Chondrocyte (in vitro differentiated cells): Measurements from ENCODE around the gene SLC30A7. TPM values are rescaled to one million over a fixed set of nuclear protein-coding genes. Genes with fewer than 3 reads are reported as not detected.
A peak's percentile ranks its signal among the peaks of the same experiment; 100 is the strongest.

Source experiments
- DNase-seq: peaks from one replicate; pipeline ENCODE4 v3.0.0; 2021; ENCODE audit warnings: mixed read lengths, low spot score
- H3K27ac Mint-ChIP-seq: one replicate; pipeline ENCODE4 v1.8.0; 2021; ENCODE audit warnings: mild to moderate bottlenecking, moderate library complexity, mixed read lengths; ENCODE audit not compliant: unreplicated experiment
- H3K27me3 Mint-ChIP-seq: 2 replicates; pipeline ENCODE4 v1.8.0; 2021; ENCODE audit warnings: low read depth, mixed read lengths
- H3K36me3 Mint-ChIP-seq: 2 replicates; pipeline ENCODE4 v1.8.0; 2021; ENCODE audit warnings: low read depth, mixed read lengths
- H3K4me1 Mint-ChIP-seq: 2 replicates; pipeline ENCODE4 v1.8.0; 2021; ENCODE audit warnings: low read depth, mild to moderate bottlenecking, mixed read lengths
- H3K4me3 Mint-ChIP-seq: one replicate; pipeline ENCODE4 v1.8.0; 2021; ENCODE audit warnings: mild to moderate bottlenecking, moderate library complexity, mixed read lengths; ENCODE audit not compliant: unreplicated experiment
- H3K9me3 Mint-ChIP-seq: 2 replicates; pipeline ENCODE4 v1.8.0; 2021; ENCODE audit warnings: low read depth, mixed read lengths
- CTCF ChIP-seq: fragments of 200-600 bp; sonication (generic); IDR thresholded peaks from 2 replicates; pipeline ENCODE4 v1.5.0; 2021; ENCODE audit warnings: antibody characterized with exemption, mild to moderate bottlenecking, moderate library complexity
- total RNA-seq: library from RNA; stranded (reverse); gene quantifications from 3 replicates; pipeline ENCODE4 v1.2.1, GENCODE V29; 2021

The SLC30A7 gene
- total RNA-seq, 1 donor from 2014 or later = 46.1 TPM

- peaks cover 9% of the 10 kb centered on the region for H3K4me1 Mint-ChIP-seq
- H3K27me3 Mint-ChIP-seq = no peaks in the 10 kb centered on the region
- no peak overlapping the region for H3K27ac Mint-ChIP-seq
- peaks cover 22% of the 10 kb centered on the region for H3K36me3 Mint-ChIP-seq
- TF ChIP-seq CTCF = no peak
- H3K4me3 Mint-ChIP-seq = no peak overlapping the region
- no peaks in the 10 kb centered on the region for H3K9me3 Mint-ChIP-seq
- no peak for DNase-seq
Observed at GRCh38 chr1:100902365-100902764, 6.5 kb downstream of the SLC30A7 start.

- Mint-ChIP-seq H3K4me3 (no peak overlapping the region), H3K27ac (no peak overlapping the region), H3K27me3 (no peaks in the 10 kb centered on the region), H3K9me3 (no peaks in the 10 kb centered on the region), H3K4me1 (peaks cover 3% of the 10 kb centered on the region), H3K36me3 (peaks cover 32% of the 10 kb centered on the region)
- DNase-seq = no peak
- no peak for TF ChIP-seq CTCF
Observed at GRCh38 chr1:100903777-100904176, 7.9 kb downstream of the SLC30A7 start.

GRCh38 chr1:100904528-100904927, 8.6 kb downstream of the SLC30A7 start:
- H3K4me1 Mint-ChIP-seq = peaks cover 3% of the 10 kb centered on the region
- no peak overlapping the region for H3K27ac Mint-ChIP-seq
- H3K36me3 Mint-ChIP-seq = peaks cover 33% of the 10 kb centered on the region
- H3K9me3 Mint-ChIP-seq = no peaks in the 10 kb centered on the region
- no peak for TF ChIP-seq CTCF
- DNase-seq = no peak
- no peaks in the 10 kb centered on the region for H3K27me3 Mint-ChIP-seq
- H3K4me3 Mint-ChIP-seq = no peak overlapping the region

GRCh38 chr1:100905181-100905580, 9.3 kb downstream of the SLC30A7 start:
- Mint-ChIP-seq H3K36me3 (peaks cover 30% of the 10 kb centered on the region), H3K4me3 (no peak overlapping the region), H3K27me3 (no peaks in the 10 kb centered on the region), H3K4me1 (peaks cover 3% of the 10 kb centered on the region), H3K9me3 (no peaks in the 10 kb centered on the region), H3K27ac (no peak overlapping the region)
- TF ChIP-seq CTCF = no peak
- DNase-seq = no peak

GRCh38 chr1:100907887-100908286, 12.0 kb downstream of the SLC30A7 start:
- H3K4me1 Mint-ChIP-seq = peaks cover 3% of the 10 kb centered on the region
- no peak for TF ChIP-seq CTCF
- no peak for DNase-seq
- no peaks in the 10 kb centered on the region for H3K27me3 Mint-ChIP-seq
- H3K9me3 Mint-ChIP-seq = no peaks in the 10 kb centered on the region
- H3K27ac Mint-ChIP-seq = peak overlapping the region; percentile 24
- no peak overlapping the region for H3K4me3 Mint-ChIP-seq
- peaks cover 39% of the 10 kb centered on the region for H3K36me3 Mint-ChIP-seq
